IPS DF 19.7 (cell line): ENCODE results near the gene PALS1.
A peak's percentile ranks its signal among the peaks of the same experiment; 100 is the strongest.

Experiments
- DNase-seq: peaks from one replicate; pipeline ENCODE4 v3.0.0-alpha.2; 2013; ENCODE audit warnings: low read depth, low spot score

PALS1 gene

DNA sequence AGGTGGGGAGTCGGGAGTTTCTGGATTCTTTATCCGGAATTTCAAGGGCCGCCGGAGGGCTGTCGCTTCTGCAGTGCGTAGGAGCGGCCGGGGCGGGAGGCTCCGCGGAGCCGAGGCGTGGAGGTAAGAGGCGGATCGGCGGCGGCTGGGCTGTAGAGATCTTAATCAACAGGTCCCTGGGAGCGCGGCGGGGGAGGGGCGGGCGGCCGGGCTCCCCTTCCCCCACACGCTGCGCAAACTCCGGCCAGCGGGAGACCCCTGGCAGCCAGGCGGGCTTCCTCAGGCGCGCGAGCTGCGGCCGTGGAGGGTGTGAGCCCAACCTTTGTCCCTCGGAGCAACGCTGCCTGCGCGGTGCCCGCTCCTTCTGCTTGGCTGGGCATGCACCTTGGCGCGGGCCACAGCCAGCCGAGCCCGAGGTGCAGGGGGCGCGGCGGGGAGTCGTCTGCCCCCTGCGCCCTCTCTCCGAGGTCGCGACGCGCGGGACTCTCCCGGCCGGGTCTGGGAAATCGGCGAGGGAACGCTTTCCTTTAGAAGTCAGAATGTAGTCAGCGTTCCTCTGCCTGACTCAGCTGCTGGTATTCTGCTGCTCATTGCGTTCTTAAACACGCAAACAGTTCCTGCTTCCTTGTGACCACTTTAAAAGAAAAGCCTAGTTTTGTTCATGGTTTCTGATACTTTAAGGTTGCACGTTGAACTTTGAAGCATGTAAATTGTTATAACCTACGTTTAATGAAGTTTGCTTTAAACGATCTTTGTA, at the start of gene PALS1:
TSS of gene PALS1 (plus strand) at position 25 of the 757 bp plus-strand sequence. CDS start 37,736 bp downstream, outside the sequence.
- no peak for DNase-seq

DNA sequence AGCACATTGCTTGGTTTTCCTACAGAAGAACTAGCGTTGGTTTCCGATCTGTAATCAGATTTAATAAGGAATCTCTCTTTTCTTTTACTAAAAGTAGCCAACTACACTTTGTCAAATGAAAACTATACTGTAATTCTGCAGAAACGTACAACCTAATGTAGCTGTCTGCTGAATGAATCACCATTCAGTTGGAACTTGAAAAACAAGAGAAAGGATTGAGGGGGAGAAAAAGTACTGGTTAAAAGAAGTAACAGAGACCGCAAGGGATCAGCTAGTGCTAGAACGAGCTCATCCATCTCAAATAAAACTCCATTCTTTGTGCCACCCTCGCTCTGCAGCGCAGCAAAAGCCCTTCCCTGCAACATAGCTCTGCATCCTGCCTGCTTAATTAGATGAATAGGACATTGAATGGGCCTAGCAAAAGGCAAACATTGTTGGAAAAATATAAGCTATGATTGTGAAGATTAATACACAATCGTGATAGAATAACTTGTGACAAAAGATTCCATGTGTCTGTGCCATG, 49.4 kb upstream of the PALS1 start:
- DNase-seq = no peak

DNA sequence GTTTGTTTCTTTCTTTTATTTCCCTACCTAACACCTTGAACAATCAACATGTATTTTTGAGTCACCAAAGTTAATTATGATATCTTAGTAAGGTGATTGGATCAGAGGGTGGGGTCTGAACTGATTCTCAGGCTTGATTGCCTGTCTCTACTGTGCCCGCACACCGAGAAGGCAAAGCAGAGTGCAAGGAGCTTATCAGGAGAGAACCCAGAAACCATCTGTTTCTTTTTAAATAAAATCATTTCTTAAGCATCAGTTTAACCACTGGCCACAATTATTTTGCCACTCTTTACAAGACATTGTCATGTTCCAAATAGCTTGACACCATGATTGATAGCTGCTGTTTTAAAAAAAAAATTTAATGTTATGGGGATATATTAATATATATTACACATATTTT, 48.9 kb upstream of the PALS1 start:
- no peak for DNase-seq

DNA sequence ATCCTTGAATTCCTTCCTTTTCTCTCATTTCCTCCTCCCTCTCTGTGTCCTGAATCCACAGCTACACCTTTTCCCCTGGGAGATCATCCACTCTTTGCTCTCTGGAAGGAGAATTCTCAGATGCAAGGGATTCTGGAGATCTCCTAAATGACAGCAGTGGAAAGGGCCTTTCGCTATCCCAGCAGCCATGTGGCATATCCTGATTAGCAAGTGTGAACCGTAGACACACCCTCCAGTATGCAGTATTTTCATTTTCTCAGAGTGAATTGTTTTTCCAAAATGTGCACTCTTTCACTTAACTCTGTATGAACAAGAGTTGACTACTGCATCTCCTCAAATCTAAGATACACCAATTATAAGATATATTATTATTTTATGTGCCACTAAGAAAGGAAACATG, 46.0 kb upstream of the PALS1 start:
- DNase-seq = no peak

GRCh38 chr14:67199016-67199415, 42.2 kb upstream of the PALS1 start:
- DNase-seq = no peak

- DNase-seq = no peak
Observed at GRCh38 chr14:67207810-67208209, 33.4 kb upstream of the PALS1 start.

- no peak for DNase-seq
Observed at GRCh38 chr14:67218126-67218525, 23.1 kb upstream of the PALS1 start.

- no peak for DNase-seq
Observed at GRCh38 chr14:67221248-67221981, 19.8 kb upstream of the PALS1 start.

DNA sequence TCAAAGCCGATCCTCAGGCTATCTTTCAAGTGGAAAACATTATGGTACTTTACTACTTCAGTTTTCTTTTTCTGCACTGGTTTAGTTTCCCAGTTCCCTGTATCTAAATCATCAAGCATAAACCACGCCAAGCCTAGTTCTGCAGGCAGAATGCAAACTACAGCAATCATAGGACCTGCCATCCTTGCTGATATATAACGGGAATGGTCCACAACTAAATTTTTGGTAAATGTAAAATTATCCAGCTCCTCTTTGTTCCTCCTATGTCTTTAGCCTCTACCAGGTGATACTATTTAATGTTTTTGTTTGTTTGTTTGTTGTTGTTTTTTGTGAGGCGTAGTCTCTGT, 19.3 kb upstream of the PALS1 start:
- no peak for DNase-seq

DNA sequence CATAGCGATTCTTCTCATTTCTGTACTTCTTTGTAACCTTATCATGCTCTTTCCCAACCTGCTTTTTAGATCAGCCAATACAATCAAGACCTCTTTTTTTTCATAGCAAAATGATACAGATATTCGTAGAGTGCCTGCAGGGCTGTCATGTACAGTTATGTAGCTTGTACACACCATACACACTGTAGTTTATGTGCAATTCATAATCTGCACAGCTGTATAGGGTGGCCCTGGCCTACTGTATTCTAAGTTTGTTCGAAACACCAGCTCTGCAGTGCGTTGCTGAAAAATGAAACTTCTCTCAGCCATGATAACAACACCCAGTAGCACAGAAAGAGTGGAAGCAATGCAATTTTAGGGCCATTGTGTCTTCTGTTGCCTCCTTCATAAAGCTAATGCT, 15.7 kb upstream of the PALS1 start:
- no peak for DNase-seq

GRCh38 chr14:67228325-67228984, 12.8 kb upstream of the PALS1 start:
- no peak for DNase-seq

DNA sequence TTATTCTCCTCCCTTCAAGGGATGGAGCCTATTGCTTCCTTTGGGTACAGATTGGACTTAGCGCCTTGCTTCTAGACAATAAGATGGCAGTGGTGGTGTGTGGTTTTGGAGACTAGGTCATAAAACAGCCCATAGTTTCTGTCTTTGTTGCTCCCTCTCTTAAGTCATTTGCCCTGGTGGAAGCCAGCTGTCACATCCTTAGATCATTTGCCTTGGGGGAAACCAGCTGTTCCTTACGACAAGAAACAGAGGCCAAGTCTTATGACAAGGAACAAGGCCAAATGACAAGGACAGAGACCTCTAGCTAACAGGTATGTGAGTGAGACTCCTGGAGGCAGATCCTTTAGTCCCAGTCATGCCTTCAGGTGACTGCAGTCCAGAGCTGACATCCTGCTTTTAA, 9.2 kb upstream of the PALS1 start:
- no peak for DNase-seq

DNA sequence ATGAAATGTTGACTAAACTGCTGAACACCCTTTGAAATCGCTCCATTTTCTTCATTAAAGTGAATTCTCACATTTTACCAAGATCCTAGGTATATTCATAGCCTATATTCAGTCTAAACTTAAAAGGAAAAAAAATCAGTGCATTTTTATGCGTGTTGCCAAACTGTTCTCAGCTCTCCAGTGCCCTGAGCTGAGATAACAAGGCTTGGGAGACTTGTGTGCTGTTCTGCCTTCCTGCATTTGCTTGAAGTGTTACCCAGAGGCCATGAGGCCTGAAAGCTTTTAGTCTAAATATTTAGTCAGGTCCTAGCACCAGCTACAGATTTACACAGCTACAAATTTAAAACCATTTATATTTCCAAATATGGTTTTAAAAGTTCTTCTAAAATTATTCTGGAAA, 8.6 kb upstream of the PALS1 start:
- no peak for DNase-seq

DNA sequence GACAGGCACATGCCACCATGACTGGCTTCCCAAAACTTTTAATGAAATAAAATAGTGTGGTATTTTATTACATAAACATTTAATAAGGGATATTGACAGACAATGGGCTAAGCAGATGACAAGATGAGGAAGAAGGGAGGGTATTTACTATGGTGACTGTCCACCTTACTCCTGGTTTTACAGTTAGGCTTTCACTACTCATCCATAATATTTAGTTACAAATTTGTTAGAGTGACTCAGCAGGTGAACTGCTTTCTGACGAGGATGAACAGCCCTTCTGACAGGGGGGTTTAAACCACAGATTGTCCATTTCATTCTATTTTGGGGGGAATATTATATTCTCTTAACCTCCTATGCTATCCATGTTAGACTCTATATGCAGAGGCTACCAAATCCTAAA, 3.6 kb upstream of the PALS1 start:
- DNase-seq = no peak

- DNase-seq = no peak
Observed at GRCh38 chr14:67239582-67239981, 1.7 kb upstream of the PALS1 start.

GRCh38 chr14:67240168-67240932, 885 bp upstream of the PALS1 start:
- no peak for DNase-seq

GRCh38 chr14:67240978-67241410, 241 bp upstream of the PALS1 start:
- peak; percentile 61 for DNase-seq

GRCh38 chr14:67242168-67242420, 859 bp downstream of the PALS1 start:
- no peak for DNase-seq

GRCh38 chr14:67245104-67245503, 3.9 kb downstream of the PALS1 start:
- DNase-seq = no peak

- no peak for DNase-seq
Observed at GRCh38 chr14:67251573-67252226, 10.5 kb downstream of the PALS1 start.

DNA sequence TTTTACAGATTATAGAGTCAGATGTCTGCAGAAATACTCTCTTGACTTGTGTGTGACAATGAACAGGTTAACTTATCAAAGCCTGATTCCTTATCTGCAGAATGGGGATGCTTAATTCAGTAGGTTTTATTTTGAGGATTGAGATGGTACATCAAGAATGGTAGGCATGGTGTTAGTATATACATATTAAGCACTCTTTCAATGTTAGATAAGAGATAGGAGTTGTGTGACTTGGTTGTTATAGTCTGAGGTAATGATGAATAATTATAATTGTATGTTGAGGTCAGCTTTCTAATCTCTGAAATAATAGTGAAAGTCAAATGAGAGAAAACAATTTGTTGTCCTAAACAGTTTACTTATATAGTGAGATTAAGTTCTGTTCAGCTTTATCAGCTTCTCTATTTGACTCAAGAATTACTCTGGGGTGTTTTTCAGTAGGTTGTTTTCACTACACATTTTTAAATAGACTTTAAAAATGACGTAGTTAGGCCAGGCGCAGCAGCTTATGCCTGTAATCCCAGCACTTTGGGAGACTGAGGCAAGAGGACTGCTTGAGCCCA, 11.9 kb downstream of the PALS1 start:
- no peak for DNase-seq
